HG03520 (cell line): ENCODE results near the gene NPAS2.

Experiments
- ATAC-seq: cut with Tn5 transposase; IDR thresholded peaks from one replicate; pipeline ENCODE4 v1.9.1; 2021; ENCODE audit warnings: mild to moderate bottlenecking, moderate library complexity; ENCODE audit not compliant: unreplicated experiment

NPAS2 gene

GRCh38 chr2:100820523-100821254 is 750 bp downstream of the NPAS2 start:
- no peak for ATAC-seq

DNA sequence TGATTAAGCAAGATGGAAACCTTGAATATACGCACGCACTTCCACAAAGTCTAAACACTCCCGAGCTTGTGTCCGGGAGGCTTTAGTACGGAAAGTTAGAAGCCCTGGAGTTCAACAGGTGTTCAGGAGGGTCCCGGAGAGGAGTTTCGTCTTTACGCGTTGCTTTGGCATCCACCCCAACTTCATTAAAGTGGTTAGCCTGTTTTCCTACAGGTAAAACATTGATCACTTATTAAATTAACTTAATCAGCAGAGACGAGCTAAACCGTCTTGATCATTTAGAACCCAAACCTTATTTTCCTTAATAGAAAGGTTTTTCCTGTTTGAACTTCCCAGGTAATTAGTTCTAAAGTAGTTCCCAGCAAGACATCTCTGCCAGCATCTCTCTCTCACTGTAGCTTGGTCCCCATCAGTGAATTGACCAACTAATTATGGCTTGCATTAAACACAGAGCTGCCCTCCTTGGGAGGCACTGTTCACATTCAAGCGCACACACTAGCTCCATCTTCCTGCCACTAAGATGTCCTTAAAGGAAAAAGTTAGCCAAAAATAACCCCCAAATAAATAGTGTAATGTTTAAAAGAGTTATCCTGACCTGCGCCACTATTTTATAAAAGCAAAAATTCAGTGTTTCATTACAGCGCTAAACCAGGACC is 1.4 kb downstream of the NPAS2 start:
- ATAC-seq: no peak

- no peak for ATAC-seq
Measured at GRCh38 chr2:100821911-100822265, 1.9 kb downstream of the NPAS2 start.

DNA sequence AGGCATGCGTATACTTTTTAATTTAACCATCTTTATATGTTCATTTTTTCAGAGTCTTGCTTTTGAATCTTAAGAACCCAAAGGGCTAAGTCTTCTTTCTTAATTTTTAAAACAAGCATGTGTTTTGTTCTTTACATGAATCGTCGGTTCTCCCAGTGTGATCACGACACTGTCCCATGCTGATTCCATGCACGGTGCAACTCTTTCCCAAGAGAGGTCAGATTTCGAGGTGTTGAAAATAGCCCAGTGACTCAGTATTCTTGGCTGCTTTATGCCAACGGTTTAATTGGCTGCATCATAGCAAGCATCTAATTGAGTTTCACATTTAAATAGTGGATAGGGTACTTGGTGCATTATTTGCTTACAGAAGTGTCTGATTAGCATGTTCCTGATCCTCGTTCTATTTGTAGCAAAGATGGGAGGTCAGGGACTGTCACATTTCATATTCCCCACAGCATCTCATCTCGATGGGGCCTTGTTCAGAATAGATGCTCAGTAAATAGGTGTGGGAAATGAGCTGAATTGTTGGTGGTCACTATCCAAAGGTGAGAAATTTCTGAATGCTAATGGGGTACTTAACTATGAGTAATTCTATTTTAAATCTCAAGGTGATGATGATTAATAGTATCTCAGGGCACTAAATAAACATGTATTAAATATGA is 2.8 kb downstream of the NPAS2 start:
- ATAC-seq: no peak

DNA sequence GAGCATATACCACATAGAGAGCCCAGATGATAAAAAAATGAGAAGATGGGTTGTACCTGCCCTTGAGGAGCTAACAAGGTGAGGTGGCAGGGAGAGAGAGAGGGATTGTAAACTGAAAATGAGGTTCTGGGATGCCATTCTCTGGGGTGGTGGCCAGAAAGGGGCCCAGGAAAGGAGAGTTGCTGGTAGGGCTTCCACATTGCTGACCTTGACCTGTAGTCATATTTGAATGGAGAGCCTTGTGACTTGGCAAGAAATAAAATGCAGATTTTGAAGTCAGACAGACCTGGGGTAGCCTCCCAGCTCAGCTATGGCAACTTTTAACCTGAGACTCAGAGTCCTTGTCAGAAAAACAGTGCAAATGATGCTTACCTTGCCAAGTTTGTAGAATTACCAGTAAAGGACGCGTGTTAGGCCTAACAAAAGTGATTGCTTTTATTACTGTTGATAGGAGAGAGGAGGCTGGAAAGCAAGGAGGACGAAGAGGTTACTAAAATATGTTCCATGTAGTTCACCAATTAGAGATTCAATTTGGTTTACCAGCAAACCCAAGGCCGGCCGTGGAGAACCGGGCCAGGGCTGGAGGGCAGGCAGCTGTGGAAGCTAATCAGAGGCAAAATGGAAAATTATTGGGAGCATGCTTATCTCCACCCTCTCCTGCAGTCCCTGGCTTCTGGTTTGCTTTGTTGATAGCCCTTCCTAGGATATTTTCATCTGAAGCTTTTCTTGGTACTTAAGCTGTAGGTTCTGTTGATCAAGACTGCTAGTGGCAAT is 3.9 kb downstream of the NPAS2 start:
- no peak for ATAC-seq

DNA sequence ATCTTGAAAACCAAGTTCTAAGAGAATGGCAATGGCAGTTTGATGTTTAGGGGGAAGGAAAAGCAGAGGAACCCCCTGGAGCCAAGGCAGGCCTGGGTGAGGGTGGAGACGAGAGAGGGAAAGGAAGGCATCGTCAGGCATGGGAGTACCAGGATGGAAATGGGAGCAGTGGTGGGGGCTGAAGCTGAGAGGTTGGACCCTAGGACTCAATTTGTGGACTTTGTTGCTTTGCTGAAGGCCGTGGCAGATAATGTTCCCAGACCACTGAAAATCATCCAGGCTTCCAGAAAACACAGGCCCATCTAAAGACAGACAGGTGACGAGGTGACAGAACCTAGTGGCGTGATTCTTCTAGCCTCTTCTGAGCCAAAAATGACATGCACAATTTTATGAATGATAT is 4.9 kb downstream of the NPAS2 start:
- ATAC-seq: no peak

- no peak for ATAC-seq
Measured at GRCh38 chr2:100826494-100826893, 6.6 kb downstream of the NPAS2 start.

DNA sequence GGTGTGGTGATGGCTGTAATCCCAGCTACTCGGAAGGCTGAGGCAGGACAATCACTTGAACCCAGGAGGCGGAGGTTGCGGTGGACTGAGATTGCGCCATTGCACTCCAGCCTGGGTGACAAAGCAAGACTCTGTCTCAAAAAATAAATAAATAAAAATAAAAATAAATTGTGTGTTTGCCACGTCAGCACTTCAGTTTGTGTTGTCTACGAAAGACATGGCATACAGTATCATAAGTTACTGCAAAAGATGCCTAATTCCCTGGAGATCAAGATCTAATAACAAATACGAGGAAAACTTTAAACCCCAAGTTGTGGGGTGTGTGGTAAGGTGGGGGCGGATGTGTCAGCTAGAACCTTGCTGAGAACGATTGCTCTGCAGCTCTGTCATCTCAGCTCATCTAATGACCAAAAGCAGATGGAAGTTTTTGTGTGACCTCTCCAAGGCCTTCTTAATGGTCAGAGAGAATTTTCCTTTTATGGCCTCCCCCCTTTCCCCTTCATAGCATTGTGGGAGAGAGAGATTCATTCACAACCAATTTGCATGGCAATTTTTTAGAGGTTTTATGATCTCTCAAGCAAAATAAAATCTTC is 11.3 kb downstream of the NPAS2 start:
- no peak for ATAC-seq

- no peak for ATAC-seq
Measured at GRCh38 chr2:100831831-100832230, 11.9 kb downstream of the NPAS2 start.

DNA sequence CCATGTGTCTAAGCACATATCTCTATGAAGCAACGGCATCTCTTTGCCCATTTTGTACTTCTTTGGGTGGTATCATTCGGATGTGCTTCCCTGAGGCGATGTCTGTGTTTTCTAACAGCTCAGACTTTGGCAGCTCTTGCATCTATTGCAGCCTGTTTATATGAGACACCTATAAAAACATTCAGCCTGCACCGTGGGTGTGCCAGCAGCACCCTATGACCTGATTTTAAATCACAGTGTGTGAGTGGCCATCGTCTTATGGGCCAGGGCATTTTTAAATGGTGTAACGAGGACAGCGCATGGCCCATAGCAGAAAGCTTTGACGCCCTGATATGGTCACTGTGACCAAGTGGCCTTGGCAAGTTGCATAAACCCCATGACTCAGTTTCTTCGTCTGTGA is 12.9 kb downstream of the NPAS2 start:
- no peak for ATAC-seq

- no peak for ATAC-seq
Measured at GRCh38 chr2:100833331-100833730, 13.4 kb downstream of the NPAS2 start.

GRCh38 chr2:100834221-100834620 is 14.3 kb downstream of the NPAS2 start:
- ATAC-seq: no peak

DNA sequence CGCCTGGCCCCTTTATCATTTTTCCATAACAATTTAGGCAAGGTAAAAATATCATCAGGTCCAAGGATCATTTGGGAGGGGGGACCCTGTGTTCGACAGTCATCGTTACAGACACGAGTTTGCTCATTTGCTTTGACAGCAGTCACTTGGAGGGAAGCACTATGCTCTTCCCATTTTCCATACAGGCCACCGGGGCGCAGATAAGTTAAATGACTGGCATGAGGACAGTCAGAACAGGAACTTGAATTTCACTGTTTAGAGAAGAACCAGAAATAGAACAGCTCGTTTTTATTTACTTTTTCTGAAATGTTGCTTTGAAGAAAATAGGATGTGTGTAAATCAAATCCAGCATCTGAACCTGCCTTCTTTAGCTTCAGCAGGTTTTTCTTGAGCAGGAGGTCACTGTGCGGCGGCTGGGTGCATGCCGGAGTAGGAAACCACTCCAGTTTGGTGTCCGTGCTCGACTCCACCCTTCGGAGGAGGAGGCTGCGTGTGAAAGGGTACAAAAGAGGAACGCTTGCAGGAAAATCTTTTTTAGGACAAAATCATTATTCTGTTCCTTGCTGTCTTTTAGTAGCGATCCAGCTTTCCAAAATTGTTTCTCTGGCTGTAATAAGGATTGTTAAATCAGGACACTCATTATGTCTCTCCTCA is 15.2 kb downstream of the NPAS2 start:
- no peak for ATAC-seq

- no peak for ATAC-seq
Measured at GRCh38 chr2:100840519-100840918, 20.6 kb downstream of the NPAS2 start.

- no peak for ATAC-seq
Measured at GRCh38 chr2:100842241-100842922, 22.4 kb downstream of the NPAS2 start.

DNA sequence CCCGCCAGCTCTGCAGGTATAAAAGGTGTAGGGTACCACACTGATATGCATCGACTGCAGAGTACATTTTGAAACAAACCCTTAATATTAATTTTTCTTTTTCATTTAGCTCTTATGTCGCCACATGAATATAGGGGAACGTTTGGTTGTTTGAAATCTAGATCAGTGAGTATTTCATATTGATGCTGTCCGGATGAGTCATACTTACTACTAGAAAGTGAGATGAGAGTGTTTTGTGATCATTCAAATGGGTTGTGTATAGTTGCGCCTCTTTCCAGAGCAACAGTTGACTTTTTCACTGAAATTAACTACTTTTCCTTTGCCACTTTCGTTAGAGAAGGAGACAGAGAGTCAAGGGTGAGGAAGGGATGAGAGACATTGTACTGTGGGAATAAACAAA is 24.6 kb downstream of the NPAS2 start:
- ATAC-seq: no peak

- no peak for ATAC-seq
Measured at GRCh38 chr2:100845141-100845991, 25.4 kb downstream of the NPAS2 start.

- no peak for ATAC-seq
Measured at GRCh38 chr2:100846716-100847115, 26.8 kb downstream of the NPAS2 start.

DNA sequence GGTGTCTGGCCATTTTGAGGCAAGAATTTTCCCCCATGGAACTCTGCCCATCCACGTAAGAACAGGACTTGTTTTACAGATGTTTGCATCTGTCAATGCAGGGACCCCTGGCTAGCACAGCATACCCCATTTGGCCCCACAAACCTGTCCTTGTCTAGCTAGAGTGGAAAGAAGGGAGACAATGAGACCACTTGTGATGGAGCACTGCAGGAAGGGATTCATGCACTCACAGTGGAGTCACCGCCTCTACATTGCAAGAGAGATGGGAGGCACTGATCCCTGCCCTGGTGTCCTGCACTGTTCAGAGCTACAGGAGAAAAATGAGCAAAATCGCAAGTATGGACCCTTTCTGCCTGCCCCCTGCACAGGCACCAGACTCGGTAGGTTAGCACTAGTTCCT is 32.5 kb downstream of the NPAS2 start:
- ATAC-seq: no peak
